ENCODE measurements around the gene CELA3B.
"Not testable (repeated sequence)": the region's sequence is repeated elsewhere in the genome, so short reads cannot be mapped to it uniquely, and the experiment has no call there.

Gene CELA3B

DNA sequence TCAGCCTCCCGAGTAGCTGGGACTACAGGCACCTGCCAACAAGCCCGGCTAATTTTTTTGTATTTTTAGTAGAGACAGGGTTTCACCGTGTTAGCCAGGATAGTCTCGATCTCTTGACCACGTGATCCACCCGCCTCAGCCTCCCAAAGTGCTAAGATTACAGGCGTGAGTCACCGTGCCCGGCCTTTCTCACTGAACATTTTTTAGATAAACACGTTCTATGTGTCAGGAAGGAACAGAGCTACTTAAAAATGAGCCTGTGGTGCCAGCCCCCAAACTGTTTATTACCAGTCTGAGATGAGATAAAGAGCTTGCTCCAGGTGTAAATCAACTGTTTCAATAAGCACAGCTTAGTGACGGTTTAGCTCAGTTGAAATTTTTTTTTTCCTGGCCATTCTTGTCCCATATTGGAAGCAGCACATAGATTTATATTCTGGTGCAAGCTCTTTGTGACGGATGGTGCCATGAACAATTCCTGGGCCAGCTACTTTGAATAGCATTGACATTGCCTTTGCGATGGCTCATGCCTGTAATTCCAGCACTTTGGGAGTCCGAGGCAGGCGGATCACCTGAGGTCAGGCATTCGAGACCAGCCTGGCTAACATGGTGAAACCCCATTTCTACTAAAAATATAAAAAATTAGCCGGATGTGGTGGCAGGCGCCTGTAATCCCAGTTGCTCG lies 33.7 kb upstream of the CELA3B start:
- in situ Hi-C loops (cut with MboI; ENCODE audit: low sequenced_read_pairs) = not testable (repeated sequence)

DNA sequence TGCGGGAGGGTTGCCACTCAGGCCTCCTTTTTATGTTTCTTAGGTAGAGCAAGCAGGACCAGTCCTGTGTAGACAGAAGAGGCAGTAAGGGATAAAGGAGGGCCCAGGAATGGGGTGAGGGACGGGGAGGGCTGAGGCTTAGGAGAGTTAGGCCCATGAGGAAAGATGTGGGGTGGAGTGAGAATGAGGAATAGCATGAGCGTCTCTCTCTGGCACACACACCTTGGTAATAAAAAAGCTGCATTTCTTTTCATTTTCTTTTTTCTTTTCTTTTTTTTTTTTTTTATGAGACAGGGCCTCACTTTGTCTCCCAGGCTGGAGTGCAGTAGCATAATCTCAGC lies 32.1 kb upstream of the CELA3B start:
- in situ Hi-C loops (cut with MboI; ENCODE audit: low sequenced_read_pairs) = no loop called here

DNA sequence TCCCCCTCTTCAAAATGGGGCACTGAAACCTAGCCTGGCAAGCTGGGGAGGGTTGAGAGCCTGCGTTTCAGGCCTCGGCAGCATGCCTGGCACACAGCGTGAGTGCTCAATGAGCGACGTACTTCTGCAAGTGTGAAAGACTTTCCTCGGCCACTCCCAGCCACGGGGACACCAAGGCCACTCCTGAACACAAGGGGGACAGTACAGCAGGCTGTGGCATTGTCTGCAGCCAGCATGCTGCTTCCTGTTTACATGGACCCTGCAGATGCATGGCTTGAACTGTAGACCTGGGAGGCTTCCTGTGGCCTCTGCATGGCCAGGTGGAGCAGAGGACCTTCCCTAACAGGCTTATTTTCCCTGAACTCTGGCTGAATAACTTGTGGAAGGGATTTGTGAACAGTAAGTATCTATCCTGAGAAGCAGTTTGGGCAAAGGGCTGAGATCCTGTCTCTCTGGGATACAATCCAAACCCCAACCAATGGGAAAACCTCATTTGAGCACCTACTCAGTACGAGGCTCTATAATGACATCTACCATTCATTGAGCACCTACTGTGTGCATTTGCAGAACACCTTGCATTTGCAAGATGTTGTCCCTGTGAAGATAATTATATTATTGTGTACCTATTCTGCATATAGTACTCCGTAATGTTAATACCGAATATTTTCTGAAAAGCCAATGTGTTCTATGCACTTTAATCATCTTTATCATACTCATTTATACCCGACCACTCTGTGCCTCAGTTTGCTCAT lies 29.8 kb upstream of the CELA3B start:
- in situ Hi-C loops (cut with MboI; ENCODE audit: low sequenced_read_pairs) = no loop called here

DNA sequence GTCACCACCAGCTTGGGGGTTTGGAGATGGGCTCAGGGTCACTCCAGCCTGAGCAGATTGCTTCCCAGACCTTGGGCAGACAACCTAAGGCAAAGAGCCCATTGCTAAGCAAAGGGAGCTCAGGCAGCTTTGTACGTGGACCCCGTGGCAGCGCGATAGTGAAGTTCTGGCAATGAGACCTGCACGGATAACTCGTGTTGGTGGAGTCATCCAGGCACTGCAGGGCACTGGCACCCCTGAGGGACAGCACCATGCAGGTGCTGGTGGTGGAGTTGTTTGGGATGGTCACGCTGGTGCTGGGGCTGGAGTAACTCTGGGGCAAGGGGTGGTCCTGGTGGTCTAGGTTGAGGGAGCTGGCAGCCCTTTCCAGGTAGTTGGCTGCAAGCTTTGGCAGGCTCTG lies 26.1 kb upstream of the CELA3B start:
- in situ Hi-C loops (cut with MboI; ENCODE audit: low sequenced_read_pairs) = no loop called here

DNA sequence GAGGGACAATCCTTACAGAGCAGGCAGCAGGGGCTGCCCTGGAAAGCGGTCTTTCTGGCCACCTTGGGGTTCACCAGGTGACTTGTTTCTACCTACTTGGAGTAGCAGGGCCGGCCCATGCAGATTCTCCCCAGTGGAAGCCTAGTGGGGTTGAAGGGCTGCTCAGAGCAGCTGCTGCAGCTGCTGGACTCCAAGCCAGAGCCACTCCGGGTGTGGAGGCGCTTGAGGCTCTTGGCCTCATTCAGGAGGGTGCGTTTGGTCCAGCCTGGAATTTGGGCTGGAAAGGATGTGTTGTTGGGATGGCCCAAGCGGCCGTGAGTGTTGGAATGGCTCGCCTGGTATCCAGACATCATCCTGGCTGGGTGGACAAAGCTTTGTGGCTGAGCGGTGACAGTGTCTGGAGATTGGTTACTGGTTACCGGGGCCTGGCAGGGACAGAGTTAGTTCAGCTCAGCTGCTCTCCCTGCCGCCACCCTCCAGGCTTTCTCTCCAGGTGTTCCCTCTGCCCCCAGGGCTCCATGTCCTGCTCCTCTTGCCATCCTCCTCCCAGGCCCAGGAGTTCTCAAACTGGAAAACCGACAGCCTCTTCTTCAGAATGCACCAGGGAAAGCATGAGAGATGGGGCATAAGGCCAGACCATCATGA lies 25.5 kb upstream of the CELA3B start:
- in situ Hi-C loops (cut with MboI; ENCODE audit: low sequenced_read_pairs) = no loop called here

DNA sequence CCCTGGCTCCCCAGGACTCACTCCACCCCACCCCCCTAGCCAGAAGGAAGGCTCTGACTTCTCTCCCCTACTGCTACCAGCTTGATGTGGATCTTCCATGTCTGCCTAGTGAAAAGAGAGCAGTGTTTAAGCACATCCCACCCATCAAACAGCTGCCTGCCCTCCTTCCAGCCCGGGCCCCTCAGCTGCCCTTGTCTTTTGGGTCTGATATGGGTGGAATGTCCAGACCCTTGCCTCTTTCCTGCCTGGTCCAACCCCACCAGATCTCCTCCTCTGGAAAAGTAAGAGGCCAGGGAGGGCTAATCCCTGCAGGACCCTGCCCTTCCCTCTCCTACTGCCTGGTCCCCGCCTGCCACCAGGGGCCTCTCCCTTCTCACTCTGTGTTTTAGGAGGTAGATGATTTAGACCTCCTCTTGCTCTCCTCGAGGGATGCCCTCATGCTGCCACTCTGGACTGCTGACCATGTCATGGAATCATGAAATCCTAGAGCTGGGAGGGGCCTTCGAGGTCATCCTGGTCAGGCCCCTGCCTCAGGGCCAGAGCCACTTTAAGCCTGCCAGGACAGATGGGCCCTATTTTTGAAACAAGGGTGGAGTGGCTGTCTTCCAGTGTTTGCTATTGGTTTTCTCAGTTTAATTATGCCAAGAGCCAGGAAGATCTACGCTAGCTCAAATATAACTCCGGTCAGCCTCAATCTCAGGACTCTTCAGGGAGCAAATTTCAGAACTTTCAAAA lies 23.9 kb upstream of the CELA3B start:
- in situ Hi-C loops (cut with MboI; ENCODE audit: low sequenced_read_pairs) = no loop called here

DNA sequence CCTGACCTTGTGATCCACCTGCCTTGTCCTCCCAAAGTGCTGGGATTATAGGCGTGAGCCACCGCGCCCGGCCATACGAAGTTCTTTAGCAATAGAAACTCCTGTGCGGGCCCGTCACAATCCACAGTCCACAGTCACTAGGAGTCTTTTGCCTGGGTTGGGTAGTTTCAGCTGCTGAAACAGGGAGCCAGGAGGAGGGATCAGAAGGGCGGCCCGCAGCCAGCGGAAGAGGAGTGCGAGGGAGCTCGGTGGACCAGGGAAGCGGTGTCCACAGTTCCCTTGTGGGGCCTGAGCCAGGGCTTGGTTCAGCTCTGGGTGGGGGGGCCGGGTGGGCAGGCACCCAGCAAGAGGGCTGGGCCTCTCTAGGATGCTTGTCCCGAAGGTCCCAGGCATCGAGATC lies 21.8 kb upstream of the CELA3B start:
- in situ Hi-C loops (cut with MboI; ENCODE audit: low sequenced_read_pairs) = no loop called here

DNA sequence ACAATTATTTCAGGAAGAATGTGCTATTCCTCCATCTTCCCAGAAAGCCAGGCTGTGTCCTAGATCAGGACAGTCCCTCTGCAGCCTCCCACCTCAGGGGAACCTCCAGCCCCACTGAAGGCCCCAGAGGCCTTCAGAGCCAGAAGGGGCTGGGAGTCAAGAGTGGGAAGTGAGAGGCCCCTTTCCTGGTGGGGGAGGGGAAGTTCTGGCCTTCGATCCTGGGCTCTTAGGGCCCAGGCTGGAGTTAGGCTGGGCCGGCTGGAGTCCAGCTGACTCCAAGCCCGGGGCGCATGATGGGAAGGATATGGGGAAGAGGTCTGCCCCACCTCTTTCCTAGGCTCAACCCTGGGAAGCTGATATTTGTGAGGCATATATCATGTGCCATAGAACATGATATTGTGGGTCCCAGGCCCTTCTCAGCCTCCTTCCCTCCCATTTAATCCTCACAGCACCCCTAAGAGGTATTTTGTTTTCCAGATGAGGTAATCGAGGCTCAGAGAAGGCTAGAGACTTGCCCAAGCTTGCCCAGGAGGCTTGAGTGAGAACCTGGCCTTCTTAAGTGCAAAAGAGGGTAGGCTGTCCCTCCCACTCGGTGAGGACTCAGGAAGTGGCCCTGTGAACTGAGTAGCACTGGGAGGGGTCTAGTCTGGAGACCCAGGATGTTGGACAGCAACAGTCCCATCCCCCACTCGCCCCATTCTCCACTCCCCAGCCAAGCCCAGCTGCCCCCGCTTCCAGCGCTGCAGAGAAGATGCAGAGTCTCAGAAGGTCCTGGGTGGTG lies 21.1 kb upstream of the CELA3B start:
- in situ Hi-C loops (cut with MboI; ENCODE audit: low sequenced_read_pairs) = no loop called here

DNA sequence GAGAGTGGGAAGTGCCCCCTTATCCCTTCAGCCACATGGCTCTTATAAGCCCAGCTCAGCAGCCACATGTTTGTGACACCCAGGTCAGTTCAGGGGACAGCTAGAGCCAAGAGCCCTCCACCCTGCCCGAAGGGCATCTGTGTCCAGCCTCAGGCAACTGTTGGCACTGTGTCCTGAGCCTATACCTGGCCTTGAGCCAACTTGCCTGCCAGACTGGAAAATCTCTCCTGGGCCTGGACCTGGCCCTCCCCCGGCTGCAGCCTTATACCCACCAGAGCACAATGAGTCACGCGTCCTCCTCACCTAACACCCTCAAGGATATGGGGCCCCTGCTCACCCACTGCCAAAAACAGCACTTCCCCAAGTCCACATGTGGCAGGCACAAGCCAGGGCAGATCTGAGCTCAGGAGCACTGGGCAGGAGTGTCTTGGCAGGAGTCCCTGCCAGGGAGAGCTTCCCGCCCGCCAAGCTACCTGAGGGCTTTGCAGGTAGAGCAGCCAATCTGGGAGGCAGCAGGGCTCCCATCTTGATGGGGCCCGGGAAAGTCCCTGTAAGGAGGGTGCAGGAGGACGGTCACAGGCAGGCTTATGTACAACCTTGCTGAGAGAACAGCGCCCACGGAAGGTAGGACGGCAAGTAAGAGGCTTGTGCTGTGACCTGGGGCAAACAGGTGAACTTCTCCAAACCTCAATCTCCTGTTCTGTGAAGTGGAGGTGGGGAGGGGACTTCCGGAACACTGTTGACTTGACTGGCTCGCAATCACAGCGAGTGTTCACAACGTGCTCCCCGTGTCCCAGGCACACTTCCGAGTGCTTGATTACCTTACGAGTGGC lies 19.9 kb upstream of the CELA3B start:
- in situ Hi-C loops (cut with MboI; ENCODE audit: low sequenced_read_pairs) = no loop called here

DNA sequence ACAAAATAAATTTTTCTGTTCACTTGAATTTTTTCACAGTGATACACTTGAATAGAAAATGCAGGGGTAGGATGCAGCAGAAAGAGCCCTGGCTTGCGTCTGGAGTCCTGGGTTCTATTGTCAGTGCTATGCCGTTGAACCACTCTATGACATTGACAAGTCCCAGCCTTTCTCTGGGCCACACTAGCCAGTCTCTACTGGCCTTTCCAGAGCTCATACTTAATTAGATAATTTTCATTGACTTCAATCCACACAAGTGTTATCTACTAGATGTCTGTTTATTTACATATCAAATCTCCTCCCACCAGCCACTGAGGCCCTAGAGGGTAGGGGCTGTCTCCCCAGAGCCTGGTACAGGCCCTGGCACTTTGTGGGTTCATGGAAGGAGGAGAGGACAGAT lies 15.5 kb upstream of the CELA3B start:
- in situ Hi-C loops (cut with MboI; ENCODE audit: low sequenced_read_pairs) = no loop called here

DNA sequence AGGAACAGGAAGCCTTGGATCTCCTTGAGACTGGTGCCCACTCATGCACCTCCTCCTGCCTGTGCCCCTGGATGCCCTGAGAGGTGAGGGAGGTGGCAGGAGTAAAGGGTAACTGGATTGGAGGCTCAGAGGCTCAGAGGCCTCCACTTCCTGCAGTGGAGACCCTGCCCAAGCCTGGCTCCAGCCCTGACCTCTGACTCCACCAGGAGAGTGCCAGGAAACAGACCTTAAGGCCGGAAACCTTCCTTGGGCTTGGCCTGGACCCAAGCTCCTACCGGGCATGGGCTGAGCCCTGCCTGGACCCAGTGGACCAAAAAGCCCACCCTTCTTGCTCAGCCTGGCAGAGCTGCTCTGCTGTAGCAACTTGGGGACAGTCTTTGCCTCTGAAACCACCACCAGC lies 15.0 kb upstream of the CELA3B start:
- in situ Hi-C loops (cut with MboI; ENCODE audit: low sequenced_read_pairs) = no loop called here

DNA sequence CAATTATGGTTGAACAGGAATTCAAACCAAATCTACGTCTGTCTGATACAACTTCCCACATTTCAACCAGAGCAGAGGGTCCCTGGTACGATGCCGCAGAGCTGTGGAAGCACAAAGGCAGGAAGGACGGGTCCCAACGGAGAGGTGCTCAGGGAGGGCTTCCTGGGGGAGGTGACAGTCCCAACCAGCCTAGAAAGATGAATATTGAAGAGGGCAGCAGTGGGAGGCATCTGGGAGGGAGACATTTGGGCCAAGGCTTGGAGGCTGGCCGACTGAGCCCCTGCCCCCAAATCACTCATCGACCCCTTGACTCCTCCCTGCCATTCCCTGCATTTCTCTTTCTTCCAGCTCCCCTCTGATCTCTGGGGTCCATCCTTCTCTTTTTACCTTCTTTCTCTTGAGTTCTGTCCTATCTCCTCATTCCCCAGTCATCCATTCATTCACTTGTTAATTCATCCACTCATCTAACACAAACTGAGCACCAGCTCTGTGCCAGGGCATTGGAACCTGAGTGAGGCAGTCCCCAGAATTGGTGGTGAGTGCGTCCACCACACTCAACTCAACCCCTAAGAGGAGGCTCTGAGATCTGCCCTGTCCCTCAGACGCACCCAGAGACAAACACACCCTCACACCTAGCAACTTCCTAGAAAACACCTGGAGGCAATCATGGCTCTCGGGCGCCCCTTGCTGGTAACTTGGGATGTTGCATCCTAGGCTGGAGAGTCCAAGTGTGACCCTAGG lies 13.2 kb upstream of the CELA3B start:
- in situ Hi-C loops (cut with MboI; ENCODE audit: low sequenced_read_pairs) = no loop called here

DNA sequence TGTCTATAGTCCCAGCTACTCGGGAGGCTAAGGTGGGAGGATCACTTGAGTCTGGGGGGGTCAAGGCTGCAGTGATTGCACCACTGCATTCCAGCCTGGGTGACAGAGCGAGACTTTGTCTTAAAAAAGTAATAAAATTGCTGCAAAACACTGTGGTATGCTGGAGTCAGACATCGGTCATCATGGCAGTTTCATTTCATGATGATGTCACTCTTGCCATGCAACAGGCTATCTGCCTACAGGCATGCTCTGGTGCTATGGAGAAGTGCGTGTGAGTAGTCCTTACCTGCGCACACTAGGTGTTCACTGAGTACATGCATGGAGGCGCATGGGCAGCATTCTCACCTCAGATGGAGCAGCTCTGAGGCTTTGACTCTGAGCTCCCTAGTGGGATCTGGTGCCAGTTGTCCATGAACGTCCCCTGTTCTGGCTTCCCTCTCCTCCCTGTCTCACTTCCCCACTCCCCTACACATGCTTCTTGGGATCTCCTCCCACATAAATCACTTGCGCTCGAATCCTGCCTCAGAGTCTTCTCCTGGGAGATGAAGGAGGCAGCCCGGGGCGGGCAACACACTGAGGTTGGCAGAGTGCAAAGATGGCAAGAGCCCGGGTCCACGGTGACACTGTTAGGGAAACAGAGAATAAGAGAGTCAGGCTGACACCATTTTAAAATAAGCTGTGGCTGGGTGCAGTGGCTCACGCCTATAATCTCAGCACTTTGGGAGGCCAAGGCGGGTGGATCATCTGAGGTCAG lies 10.4 kb upstream of the CELA3B start:
- in situ Hi-C loops (cut with MboI; ENCODE audit: low sequenced_read_pairs) = no loop called here

DNA sequence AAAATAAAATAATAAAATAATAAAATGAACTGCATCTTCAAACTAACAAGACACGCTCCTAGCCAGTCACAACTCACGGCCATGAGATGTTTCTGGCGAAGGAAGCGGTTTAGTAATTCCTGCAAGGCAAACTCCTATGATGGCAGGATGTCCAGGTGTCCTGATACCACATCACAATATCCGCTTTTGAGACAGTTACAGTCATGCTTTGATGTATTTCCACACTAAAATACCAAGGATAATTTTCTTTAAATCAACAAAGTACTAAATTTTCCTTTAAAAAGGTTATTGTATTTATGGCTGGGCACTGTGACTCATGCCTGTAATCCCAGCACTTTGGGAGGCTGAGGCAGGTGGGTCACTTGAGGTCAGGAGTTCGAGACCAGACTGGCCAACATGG lies 9.6 kb upstream of the CELA3B start:
- in situ Hi-C loops (cut with MboI; ENCODE audit: low sequenced_read_pairs) = not testable (repeated sequence)

DNA sequence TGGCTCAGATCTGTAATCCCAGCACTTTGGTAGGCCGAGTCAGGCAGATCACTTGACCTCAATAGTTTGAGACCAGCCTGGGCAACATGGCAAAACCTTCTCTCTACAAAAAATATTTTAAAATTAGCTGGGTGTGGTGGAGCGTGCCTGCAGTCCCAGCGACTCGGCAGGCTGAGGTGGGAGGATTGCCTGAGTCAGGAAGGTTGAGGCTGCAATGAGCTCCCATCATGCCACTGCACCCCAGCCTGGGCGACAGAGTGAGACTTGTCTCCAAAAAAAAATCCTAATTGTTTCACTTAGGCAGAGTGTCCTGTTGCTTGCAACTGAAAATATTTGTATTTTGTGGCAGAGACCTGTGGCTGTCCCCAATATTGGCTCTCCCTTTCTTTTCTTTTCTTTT lies 7.8 kb upstream of the CELA3B start:
- in situ Hi-C loops (cut with MboI; ENCODE audit: low sequenced_read_pairs) = not testable (repeated sequence)

DNA sequence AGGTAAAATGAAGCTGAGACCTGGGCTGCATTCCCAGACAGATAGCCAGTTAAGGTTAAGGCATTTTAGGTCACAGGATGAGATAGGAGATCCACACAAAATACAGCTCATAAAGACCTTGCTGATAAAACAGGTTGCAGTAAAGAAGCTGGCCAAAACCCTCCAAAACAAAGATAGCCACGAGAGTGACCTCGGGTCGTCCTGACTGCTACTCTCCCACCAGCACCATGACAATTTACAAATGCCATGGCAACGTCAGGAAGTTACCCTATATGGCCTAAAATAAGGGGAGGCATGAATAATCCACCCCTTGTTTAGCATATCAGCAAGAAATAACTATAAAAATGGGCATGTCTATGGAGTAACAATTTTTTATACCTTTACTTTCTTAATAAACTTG lies 6.3 kb upstream of the CELA3B start:
- in situ Hi-C loops (cut with MboI; ENCODE audit: low sequenced_read_pairs) = not testable (repeated sequence)

DNA sequence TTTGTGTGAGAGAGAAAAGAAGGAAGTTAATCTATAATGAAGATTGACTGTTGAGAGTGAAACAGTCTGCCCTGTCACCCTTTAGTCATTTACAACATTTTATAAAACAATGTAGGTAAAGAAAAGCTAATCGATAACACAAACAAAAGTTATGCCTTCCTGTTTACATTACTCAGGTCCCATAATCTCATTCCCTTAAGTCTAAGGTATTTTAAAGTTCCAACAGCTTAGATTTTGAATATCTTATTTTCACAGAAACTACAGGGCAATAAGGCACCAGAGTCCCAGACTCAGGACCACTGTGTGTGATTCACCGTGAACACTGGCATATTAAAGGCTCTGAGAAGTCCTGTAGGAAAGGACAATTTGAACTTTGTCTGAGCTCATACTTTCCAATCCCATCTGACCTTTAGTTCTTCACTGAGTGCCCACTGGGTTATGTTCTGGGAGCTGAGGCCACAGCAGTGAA lies 3.8 kb upstream of the CELA3B start:
- in situ Hi-C loops (cut with MboI; ENCODE audit: low sequenced_read_pairs) = not testable (repeated sequence)

DNA sequence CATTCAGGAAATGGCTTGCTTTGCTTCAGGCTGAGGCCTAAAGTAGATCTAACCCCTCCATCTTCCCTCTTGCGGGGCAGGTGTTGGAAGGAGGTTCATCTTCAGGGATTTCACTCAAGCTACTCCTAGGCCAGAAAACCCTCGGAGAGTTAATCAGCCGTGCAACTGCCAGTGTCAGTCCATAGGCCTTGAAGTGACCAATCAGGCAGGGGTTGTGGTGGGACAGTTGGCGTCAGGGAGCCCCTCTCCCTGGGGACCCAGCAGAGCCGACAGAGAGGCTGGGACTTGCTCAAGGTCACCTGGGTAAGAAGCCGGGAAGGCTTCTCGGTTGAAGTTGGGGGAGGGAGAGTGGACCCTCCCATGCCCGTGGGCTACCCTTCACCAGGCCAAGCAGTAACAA lies 2.9 kb upstream of the CELA3B start:
- in situ Hi-C loops (cut with MboI; ENCODE audit: low sequenced_read_pairs) = not testable (repeated sequence)

All from HL-60/S4 treated with phorbol 12-myristate 13-acetate at 8.2 ng/mL for 4 days and 3 days (cell line).